B cell (primary cell): ENCODE measurements around the gene COPB1. TPM values are rescaled to one million over a fixed set of nuclear protein-coding genes. Genes with fewer than 3 reads are reported as not detected.

Source experiments
- ATAC-seq: fragments of 200-7000 bp; cut with Tn5 transposase; one replicate; pipeline ENCODE4 v1.10.0; 2021; ENCODE audit warnings: low read depth, mild to moderate bottlenecking, moderate number of reproducible peaks, moderate library complexity
- CTCF ChIA-PET: fragments of 350-600 bp; sonication (Branson Sonifier 250); formaldehyde crosslinking; loops from one replicate; lab custom pipeline; 2021; ENCODE audit warnings: antibody characterized with exemption, inconsistent platforms; lab: Charles Lee
- POLR2A ChIA-PET: fragments of 350-600 bp; sonication (Branson Sonifier 250); formaldehyde crosslinking; loops from one replicate; lab custom pipeline; 2021; ENCODE audit warnings: antibody characterized with exemption; lab: Charles Lee
- DNase-seq: peaks from one replicate; pipeline ENCODE4 v3.0.0; 2013
- H2AFZ ChIP-seq: 2 replicates; pipeline ENCODE4 v1.6.1; 2012; ENCODE audit warnings: mild to moderate bottlenecking, low read depth, low read length; ENCODE audit not compliant: insufficient read depth, poor library complexity, severe bottlenecking
- H3K27ac ChIP-seq, 2 donors: 1 replicate in 1 of 2; 2 replicates in 1 of 2; pipeline ENCODE4 v1.5.1; 2012 to 2013; ENCODE audit warnings: low read length in 2 of 2, mild to moderate bottlenecking in 2 of 2, moderate library complexity in 1 of 2
- H3K27me3 ChIP-seq, 4 experiments: fragments of 200-600 bp in 1 of 4; sonication (generic) in 1 of 4; replicated peaks in 1 of 4; 1 replicate in 2 of 4; 2 replicates in 2 of 4; pipeline versions ENCODE4 v1.6.1 to v1.7.0; 2013 to 2016; ENCODE audit warnings: low read length in 3 of 4, mild to moderate bottlenecking in 2 of 4, mixed read lengths in 1 of 4, moderate library complexity in 1 of 4; ENCODE audit not compliant: insufficient read depth in 4 of 4, control insufficient read depth in 3 of 4; ENCODE audit errors: control extremely low read depth in 1 of 4
- H3K36me3 ChIP-seq, 2 experiments: replicated peaks in 1 of 2; 1 replicate in 1 of 2; 2 replicates in 1 of 2; pipeline versions ENCODE4 v1.6.1 to v1.7.1; 2013; ENCODE audit warnings: low read length in 1 of 2; ENCODE audit not compliant: insufficient read depth in 2 of 2, control insufficient read depth in 1 of 2; ENCODE audit errors: control extremely low read depth in 1 of 2, extremely low read depth in 1 of 2
- H3K4me1 ChIP-seq, 2 donors: fragments of 200-600 bp in 1 of 2; sonication (generic) in 1 of 2; 1 replicate in 1 of 2; 2 replicates in 1 of 2; pipeline versions ENCODE4 v1.5.1 to v1.6.1; 2013 to 2017; ENCODE audit warnings: low read length in 2 of 2; ENCODE audit not compliant: control insufficient read depth in 2 of 2, insufficient read depth in 2 of 2
- H3K4me2 ChIP-seq: replicated peaks from 2 replicates; pipeline ENCODE3; 2012; ENCODE audit warnings: mild to moderate bottlenecking, low read depth, low read length; ENCODE audit not compliant: poor library complexity, severe bottlenecking
- H3K4me3 ChIP-seq, 5 experiments: fragments of 200-600 bp in 1 of 5; sonication (generic) in 1 of 5; 1 replicate in 3 of 5; 2 replicates in 2 of 5; pipeline versions ENCODE4 v1.5.1 to v1.7.0; 2011 to 2016; ENCODE audit warnings: low read length in 4 of 5, mild to moderate bottlenecking in 4 of 5, low read depth in 2 of 5, control low read depth in 1 of 5, moderate library complexity in 1 of 5; ENCODE audit not compliant: insufficient read depth in 1 of 5; ENCODE audit errors: control extremely low read depth in 1 of 5, extremely low read depth in 1 of 5
- H3K79me2 ChIP-seq: fragments of 200-600 bp; sonication (generic); one replicate; pipeline ENCODE4 v1.6.0; 2016; ENCODE audit warnings: low read length; ENCODE audit not compliant: control insufficient read depth, insufficient read depth
- H3K9ac ChIP-seq: fragments of 200-600 bp; sonication (generic); 2 replicates; pipeline ENCODE4 v1.6.1; 2017; ENCODE audit warnings: mild to moderate bottlenecking, low read length, moderate library complexity
- H3K9me3 ChIP-seq, 3 donors: one replicate each; pipeline versions ENCODE4 v1.6.1 to v1.7.1; 2013; ENCODE audit warnings: low read length in 2 of 3; ENCODE audit not compliant: control insufficient read depth in 2 of 3, insufficient read depth in 1 of 3; ENCODE audit errors: control extremely low read depth in 1 of 3
- H4K20me1 ChIP-seq: 2 replicates; pipeline ENCODE4 v1.6.0; 2012; ENCODE audit warnings: mild to moderate bottlenecking, low read length; ENCODE audit not compliant: insufficient read depth, control insufficient read depth, poor library complexity, severe bottlenecking
- H3K27ac Mint-ChIP-seq: one replicate; pipeline ENCODE4 v1.8.0; 2021; ENCODE audit warnings: mixed read lengths
- H3K27me3 Mint-ChIP-seq: one replicate; pipeline ENCODE4 v1.8.0; 2021; ENCODE audit warnings: mixed read lengths
- H3K4me1 Mint-ChIP-seq: one replicate; pipeline ENCODE4 v1.8.0; 2021; ENCODE audit warnings: mixed read lengths
- H3K4me3 Mint-ChIP-seq: one replicate; pipeline ENCODE4 v1.8.0; 2021; ENCODE audit warnings: mixed read lengths
- H3K9me3 Mint-ChIP-seq: one replicate; pipeline ENCODE4 v1.8.0; 2022; ENCODE audit warnings: mixed read lengths; ENCODE audit not compliant: insufficient read depth
- EZH2 ChIP-seq: IDR thresholded peaks from 2 replicates; pipeline ENCODE4 v1.6.1; 2012; ENCODE audit warnings: borderline replicate concordance, low read depth, mild to moderate bottlenecking, moderate library complexity, low read length; ENCODE audit not compliant: insufficient read depth, poor library complexity, severe bottlenecking
- WGBS: methylation state at CpG from one replicate; pipeline ENCODE4 v1.1.5; 2013; ENCODE audit warnings: missing lambda C conversion rate; ENCODE audit not compliant: insufficient coverage; 5-methylcytosine and 5-hydroxymethylcytosine counted together
- intact Hi-C: fragments of 100-400 bp; cut with micrococcal nuclease; formaldehyde crosslinking; loops from one replicate; pipeline ENCODE4 v1.10.0; 2022
- polyA minus RNA-seq: library from RNA; depleted of rRNA, polyadenylated mRNA; stranded (reverse); fragments of >200 nt; gene quantifications from 2 replicates; pipeline ENCODE4 v1.2.3, GENCODE V29; 2012
- polyA plus RNA-seq: library from polyadenylated mRNA; depleted of rRNA; stranded (reverse); fragments of >200 nt; gene quantifications from 2 replicates; pipeline ENCODE4 v1.2.3, GENCODE V29; 2012
- total RNA-seq, 2 donors: library from RNA; stranded (reverse); fragments of 120-200 nt in 1 of 2; gene quantifications; 1 replicate in 1 of 2; 2 replicates in 1 of 2; pipeline versions ENCODE4 v1.2.3 to v1.2.4, GENCODE V29; 2013 to 2022
- TF ChIP-seq, protein P1 (sequence below): fragments of 200-600 bp; IDR thresholded peaks from one replicate; pipeline ENCODE4 v1.8.0; 2022; ENCODE audit warnings: antibody characterized with exemption, mild to moderate bottlenecking

The COPB1 gene, protein sequence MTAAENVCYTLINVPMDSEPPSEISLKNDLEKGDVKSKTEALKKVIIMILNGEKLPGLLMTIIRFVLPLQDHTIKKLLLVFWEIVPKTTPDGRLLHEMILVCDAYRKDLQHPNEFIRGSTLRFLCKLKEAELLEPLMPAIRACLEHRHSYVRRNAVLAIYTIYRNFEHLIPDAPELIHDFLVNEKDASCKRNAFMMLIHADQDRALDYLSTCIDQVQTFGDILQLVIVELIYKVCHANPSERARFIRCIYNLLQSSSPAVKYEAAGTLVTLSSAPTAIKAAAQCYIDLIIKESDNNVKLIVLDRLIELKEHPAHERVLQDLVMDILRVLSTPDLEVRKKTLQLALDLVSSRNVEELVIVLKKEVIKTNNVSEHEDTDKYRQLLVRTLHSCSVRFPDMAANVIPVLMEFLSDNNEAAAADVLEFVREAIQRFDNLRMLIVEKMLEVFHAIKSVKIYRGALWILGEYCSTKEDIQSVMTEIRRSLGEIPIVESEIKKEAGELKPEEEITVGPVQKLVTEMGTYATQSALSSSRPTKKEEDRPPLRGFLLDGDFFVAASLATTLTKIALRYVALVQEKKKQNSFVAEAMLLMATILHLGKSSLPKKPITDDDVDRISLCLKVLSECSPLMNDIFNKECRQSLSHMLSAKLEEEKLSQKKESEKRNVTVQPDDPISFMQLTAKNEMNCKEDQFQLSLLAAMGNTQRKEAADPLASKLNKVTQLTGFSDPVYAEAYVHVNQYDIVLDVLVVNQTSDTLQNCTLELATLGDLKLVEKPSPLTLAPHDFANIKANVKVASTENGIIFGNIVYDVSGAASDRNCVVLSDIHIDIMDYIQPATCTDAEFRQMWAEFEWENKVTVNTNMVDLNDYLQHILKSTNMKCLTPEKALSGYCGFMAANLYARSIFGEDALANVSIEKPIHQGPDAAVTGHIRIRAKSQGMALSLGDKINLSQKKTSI
- total RNA-seq (80.2 and 87.6 TPM in 2 replicates), polyA plus RNA-seq (32.0 and 40.1 TPM in 2 replicates), polyA minus RNA-seq (29.0 and 45.8 TPM in 2 replicates)
- total RNA-seq (2013), result 100 TPM

DNA sequence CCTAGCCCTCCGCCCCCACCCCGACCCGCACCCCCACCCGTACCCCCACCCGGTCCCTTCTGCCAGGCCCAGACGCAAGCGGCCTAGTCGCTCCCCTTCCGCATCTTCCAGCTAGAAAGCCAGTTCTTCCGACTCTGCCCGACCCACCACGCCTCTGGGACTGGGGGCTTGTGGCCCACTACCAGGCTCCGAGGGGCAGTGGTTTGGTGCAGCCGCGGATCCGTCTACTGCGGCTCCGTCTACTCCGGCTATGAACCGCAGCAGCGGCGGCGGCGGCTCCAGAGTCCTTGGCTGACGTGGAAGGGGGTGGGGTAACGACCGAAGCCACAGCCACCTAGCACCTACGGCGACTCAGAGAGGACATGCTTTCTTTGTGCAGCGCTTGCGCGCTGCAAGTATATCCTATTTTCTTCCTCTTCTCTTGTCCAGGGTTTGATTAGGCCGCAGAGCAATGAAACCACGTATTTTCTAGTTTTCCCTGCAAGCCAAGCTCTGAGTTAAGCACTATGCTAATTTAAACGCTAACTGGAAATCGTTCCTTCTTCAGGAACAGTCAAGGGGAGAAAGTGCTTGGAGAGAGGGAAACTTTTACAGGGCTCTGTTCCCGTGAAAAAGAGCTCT, at the start of gene COPB1:
Gene COPB1, minus strand, starts transcription at position 252 of the 621 bp plus-strand sequence. CDS start 883 bp downstream, outside the sequence.
- Histone ChIP-seq H2AFZ (peak within 1 kb of the TSS; percentile 80), H3K4me2 (peak within 1 kb of the TSS; percentile 96), H3K36me3 (peaks cover 5 to 33% of the 10 kb centered on the region in 2 experiments), H3K27ac (peak within 1 kb of the TSS; percentile 76 to 85), H3K9me3 (no peaks in the 10 kb centered on the region), H4K20me1 (peaks cover 16% of the 10 kb centered on the region), H3K9ac (peak within 1 kb of the TSS; percentile 82), H3K4me1 (peaks cover 6 to 10% of the 10 kb centered on the region in 2 donors), H3K4me3 (peak within 1 kb of the TSS; percentile 75 to 91 (median 86)), H3K79me2 (peaks cover 43% of the 10 kb centered on the region), H3K27me3 (no peaks in the 10 kb centered on the region)
- H3K4me3 Mint-ChIP-seq, result peak within 1 kb of the TSS; percentile 97
- DNase-seq (peak; percentile 95), ATAC-seq (peak; percentile 96)
- ChIA-PET CTCF (interaction anchor here (0.5 to 7.3 kb wide), 8 partner anchors 21 to 578 kb away, joined by 3 to 58 read pairs (median 5); partner anchors contain the start of genes CYP2R1 and PSMA1), POLR2A (interaction anchor here (0.6 to 1.8 kb wide), 6 partner anchors 11 to 392 kb away, joined by 3 to 9 read pairs (median 4); partner anchors contain the start of genes CYP2R1 and PSMA1)
- no peak for TF ChIP-seq EZH2
- TF ChIP-seq, protein P1, sequence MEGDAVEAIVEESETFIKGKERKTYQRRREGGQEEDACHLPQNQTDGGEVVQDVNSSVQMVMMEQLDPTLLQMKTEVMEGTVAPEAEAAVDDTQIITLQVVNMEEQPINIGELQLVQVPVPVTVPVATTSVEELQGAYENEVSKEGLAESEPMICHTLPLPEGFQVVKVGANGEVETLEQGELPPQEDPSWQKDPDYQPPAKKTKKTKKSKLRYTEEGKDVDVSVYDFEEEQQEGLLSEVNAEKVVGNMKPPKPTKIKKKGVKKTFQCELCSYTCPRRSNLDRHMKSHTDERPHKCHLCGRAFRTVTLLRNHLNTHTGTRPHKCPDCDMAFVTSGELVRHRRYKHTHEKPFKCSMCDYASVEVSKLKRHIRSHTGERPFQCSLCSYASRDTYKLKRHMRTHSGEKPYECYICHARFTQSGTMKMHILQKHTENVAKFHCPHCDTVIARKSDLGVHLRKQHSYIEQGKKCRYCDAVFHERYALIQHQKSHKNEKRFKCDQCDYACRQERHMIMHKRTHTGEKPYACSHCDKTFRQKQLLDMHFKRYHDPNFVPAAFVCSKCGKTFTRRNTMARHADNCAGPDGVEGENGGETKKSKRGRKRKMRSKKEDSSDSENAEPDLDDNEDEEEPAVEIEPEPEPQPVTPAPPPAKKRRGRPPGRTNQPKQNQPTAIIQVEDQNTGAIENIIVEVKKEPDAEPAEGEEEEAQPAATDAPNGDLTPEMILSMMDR, result no peak
- under 1% methylated on average over 27 of the region's 37 CpGs for WGBS
- intact Hi-C loops, result loop anchor here (1.0 to 5.0 kb wide), 6 partner anchors 21 to 406 kb away; partner anchors contain the start of genes PSMA1 and RRAS2
- peaks cover 36% of the 10 kb centered on the region for H3K4me1 Mint-ChIP-seq
- no peaks in the 10 kb centered on the region for H3K9me3 Mint-ChIP-seq
- H3K27me3 Mint-ChIP-seq, result no peaks in the 10 kb centered on the region
- peak within 1 kb of the TSS; percentile 94 for H3K27ac Mint-ChIP-seq
